CD14-positive monocyte (primary cell): ENCODE measurements around the gene ZP4. TPM values are rescaled to one million over a fixed set of nuclear protein-coding genes. Genes with fewer than 3 reads are reported as not detected.

ENCODE experiments used
- DNase-seq, 3 donors: peaks; one replicate each; pipeline ENCODE4 v3.0.0-alpha.2; 2011 to 2022
- H2AFZ ChIP-seq: 2 replicates; pipeline ENCODE4 v1.6.0; 2012; ENCODE audit warnings: mild to moderate bottlenecking, low read depth, low read length, inconsistent platforms; ENCODE audit not compliant: insufficient read depth, poor library complexity, severe bottlenecking
- H3K27ac ChIP-seq, 2 donors: 1 replicate in 1 of 2; 2 replicates in 1 of 2; pipeline ENCODE4 v1.5.1; 2012 to 2013; ENCODE audit warnings: low read length in 2 of 2, control low read depth in 1 of 2, inconsistent platforms in 1 of 2, low read depth in 1 of 2, mild to moderate bottlenecking in 1 of 2
- H3K27me3 ChIP-seq, 2 donors: one replicate each; pipeline versions ENCODE4 v1.6.0 to v1.6.1; 2011 to 2013; ENCODE audit warnings: low read length in 2 of 2; ENCODE audit not compliant: control insufficient read depth in 2 of 2, insufficient read depth in 2 of 2
- H3K36me3 ChIP-seq, 2 donors: replicated peaks in 1 of 2; 1 replicate in 1 of 2; 2 replicates in 1 of 2; pipeline versions ENCODE4 v1.5.1 to v1.6.1; 2012 to 2013; ENCODE audit warnings: low read length in 2 of 2, control low read depth in 1 of 2, inconsistent platforms in 1 of 2, mild to moderate bottlenecking in 1 of 2; ENCODE audit not compliant: insufficient read depth in 2 of 2, control insufficient read depth in 1 of 2
- H3K4me1 ChIP-seq, 2 donors: 1 replicate in 1 of 2; 2 replicates in 1 of 2; pipeline versions ENCODE4 v1.5.1 to v1.6.1; 2012 to 2013; ENCODE audit warnings: low read length in 2 of 2, control low read depth in 1 of 2, inconsistent platforms in 1 of 2, mild to moderate bottlenecking in 1 of 2, moderate library complexity in 1 of 2; ENCODE audit not compliant: insufficient read depth in 2 of 2, control insufficient read depth in 1 of 2
- H3K4me2 ChIP-seq: replicated peaks from 2 replicates; pipeline ENCODE3; 2012; ENCODE audit warnings: low read length, moderate library complexity, mild to moderate bottlenecking; ENCODE audit not compliant: poor library complexity, severe bottlenecking; ENCODE audit errors: extremely low read depth
- H3K4me3 ChIP-seq, 3 experiments: fragments of 200-600 bp in 1 of 3; sonication (generic) in 1 of 3; replicated peaks in 1 of 3; 1 replicate in 2 of 3; 2 replicates in 1 of 3; pipeline ENCODE4 v1.5.1; 2011 to 2013; ENCODE audit warnings: low read length in 3 of 3, mild to moderate bottlenecking in 3 of 3, control low read depth in 2 of 3, low read depth in 2 of 3, inconsistent platforms in 1 of 3, moderate library complexity in 1 of 3
- H3K79me2 ChIP-seq: 2 replicates; pipeline ENCODE4 v1.6.0; 2012; ENCODE audit warnings: mild to moderate bottlenecking, control low read depth, inconsistent platforms, low read length, moderate library complexity; ENCODE audit not compliant: insufficient read depth
- H3K9ac ChIP-seq: 2 replicates; pipeline ENCODE4 v1.6.0; 2017; ENCODE audit warnings: low read length, mild to moderate bottlenecking; ENCODE audit not compliant: insufficient read depth, poor library complexity, severe bottlenecking
- H3K9me3 ChIP-seq, 2 donors: replicated peaks in 1 of 2; 1 replicate in 1 of 2; 2 replicates in 1 of 2; pipeline versions ENCODE4 v1.5.1 to v1.6.1; 2012 to 2013; ENCODE audit warnings: low read length in 2 of 2, control low read depth in 1 of 2; ENCODE audit not compliant: control insufficient read depth in 1 of 2, insufficient read depth in 1 of 2
- H4K20me1 ChIP-seq: 2 replicates; pipeline ENCODE4 v1.6.0; 2012; ENCODE audit warnings: mild to moderate bottlenecking, low read length, control low read depth, moderate library complexity; ENCODE audit not compliant: insufficient read depth
- H3K27ac Mint-ChIP-seq, 7 donors: one replicate each; pipeline ENCODE4 v1.8.0; 2020; ENCODE audit warnings: mild to moderate bottlenecking in 7 of 7, mixed read lengths in 7 of 7, moderate library complexity in 6 of 7, inconsistent platforms in 2 of 7
- H3K27me3 Mint-ChIP-seq, 3 donors: one replicate each; pipeline ENCODE4 v1.8.0; 2021 to 2022; ENCODE audit warnings: low read depth in 3 of 3, mild to moderate bottlenecking in 3 of 3, mixed read lengths in 3 of 3, moderate library complexity in 3 of 3, inconsistent platforms in 1 of 3
- H3K36me3 Mint-ChIP-seq, 2 donors: one replicate each; pipeline ENCODE4 v1.8.0; 2020; ENCODE audit warnings: mixed read lengths in 2 of 2, inconsistent platforms in 1 of 2, mild to moderate bottlenecking in 1 of 2
- H3K4me1 Mint-ChIP-seq: one replicate; pipeline ENCODE4 v1.8.0; 2020; ENCODE audit warnings: mild to moderate bottlenecking, mixed read lengths
- H3K4me3 Mint-ChIP-seq, 2 donors: one replicate each; pipeline ENCODE4 v1.8.0; 2020; ENCODE audit warnings: mild to moderate bottlenecking in 2 of 2, mixed read lengths in 2 of 2, moderate library complexity in 1 of 2
- H3K9me3 Mint-ChIP-seq, 7 donors: one replicate each; pipeline ENCODE4 v1.8.0; 2020 to 2022; ENCODE audit warnings: mixed read lengths in 7 of 7, mild to moderate bottlenecking in 6 of 7, moderate library complexity in 6 of 7, inconsistent platforms in 2 of 7
- WGBS: methylation state at CpG from one replicate; pipeline ENCODE4 v1.1.5; 2013; ENCODE audit warnings: missing lambda C conversion rate; ENCODE audit not compliant: insufficient coverage; 5-methylcytosine and 5-hydroxymethylcytosine counted together
- intact Hi-C, 2 donors: fragments of 100-400 bp; cut with micrococcal nuclease; formaldehyde crosslinking; loops; one replicate each; pipeline versions ENCODE4 v1.15.0 to v1.15.1; 2023
- polyA plus RNA-seq, 3 donors: library from polyadenylated mRNA; depleted of rRNA in 1 of 3; unstranded in 2 of 3; stranded (reverse) in 1 of 3; fragments of 300-500 nt in 2 of 3; fragments of >200 nt in 1 of 3; fragmentation: Illumina TruSeq in 2 of 3; gene quantifications; 1 replicate in 2 of 3; 2 replicates in 1 of 3; pipeline ENCODE4 v1.2.3, GENCODE V29; 2012 to 2021
- TF ChIP-seq, protein P1 (sequence below): fragments of 200-600 bp; IDR thresholded peaks from one replicate; pipeline ENCODE4 v1.8.0; 2022; ENCODE audit warnings: antibody characterized with exemption, mild to moderate bottlenecking

The ZP4 gene
- polyA plus RNA-seq, 3 donors: not detected

DNA sequence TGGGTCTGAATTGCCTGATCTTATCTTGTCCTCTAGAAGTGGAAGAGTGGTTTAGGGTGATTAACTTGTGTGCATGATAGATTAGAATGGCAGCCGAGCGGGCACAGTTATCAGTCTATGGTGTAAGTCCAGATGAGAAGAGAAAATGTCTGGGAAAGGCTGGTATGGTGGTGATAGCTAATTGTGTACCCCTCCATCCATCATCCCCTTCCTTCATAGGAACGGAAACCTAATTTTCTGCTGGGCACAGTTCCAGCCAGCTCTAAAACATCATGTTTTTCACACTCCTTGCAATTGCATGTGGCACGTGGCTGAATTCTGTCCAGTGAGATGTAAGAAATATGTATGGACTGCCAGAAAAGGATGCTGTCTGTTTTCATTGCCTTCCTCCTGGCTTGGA, 40.9 kb upstream of the ZP4 start:
- no peaks in the 10 kb centered on the region for H3K27me3 ChIP-seq
- no peaks in the 10 kb centered on the region for H3K36me3 Mint-ChIP-seq
- H3K9me3 Mint-ChIP-seq: peaks cover 2 to 16% (median 9%) of the 10 kb centered on the region in 7 donors
- no peaks in the 10 kb centered on the region for H3K79me2 ChIP-seq
- no peak overlapping the region for H3K27ac Mint-ChIP-seq
- intact Hi-C loops: no loop called here
- H2AFZ ChIP-seq: no peak overlapping the region
- H3K4me1 ChIP-seq: no peaks in the 10 kb centered on the region
- peaks cover 7 to 9% of the 10 kb centered on the region in 2 donors for H3K9me3 ChIP-seq
- no peak overlapping the region for H3K4me3 ChIP-seq
- DNase-seq: no peak
- H3K27me3 Mint-ChIP-seq: peaks cover 0 to 3% (median 0%) of the 10 kb centered on the region in 3 donors
- no peak overlapping the region for H3K27ac ChIP-seq
- no peak overlapping the region for H3K4me3 Mint-ChIP-seq
- WGBS: no CpG with 5 or more reads among the region's 4 CpGs
- H4K20me1 ChIP-seq: no peaks in the 10 kb centered on the region
- H3K36me3 ChIP-seq: no peaks in the 10 kb centered on the region
- H3K9ac ChIP-seq: no peak overlapping the region
- TF ChIP-seq, protein P1, sequence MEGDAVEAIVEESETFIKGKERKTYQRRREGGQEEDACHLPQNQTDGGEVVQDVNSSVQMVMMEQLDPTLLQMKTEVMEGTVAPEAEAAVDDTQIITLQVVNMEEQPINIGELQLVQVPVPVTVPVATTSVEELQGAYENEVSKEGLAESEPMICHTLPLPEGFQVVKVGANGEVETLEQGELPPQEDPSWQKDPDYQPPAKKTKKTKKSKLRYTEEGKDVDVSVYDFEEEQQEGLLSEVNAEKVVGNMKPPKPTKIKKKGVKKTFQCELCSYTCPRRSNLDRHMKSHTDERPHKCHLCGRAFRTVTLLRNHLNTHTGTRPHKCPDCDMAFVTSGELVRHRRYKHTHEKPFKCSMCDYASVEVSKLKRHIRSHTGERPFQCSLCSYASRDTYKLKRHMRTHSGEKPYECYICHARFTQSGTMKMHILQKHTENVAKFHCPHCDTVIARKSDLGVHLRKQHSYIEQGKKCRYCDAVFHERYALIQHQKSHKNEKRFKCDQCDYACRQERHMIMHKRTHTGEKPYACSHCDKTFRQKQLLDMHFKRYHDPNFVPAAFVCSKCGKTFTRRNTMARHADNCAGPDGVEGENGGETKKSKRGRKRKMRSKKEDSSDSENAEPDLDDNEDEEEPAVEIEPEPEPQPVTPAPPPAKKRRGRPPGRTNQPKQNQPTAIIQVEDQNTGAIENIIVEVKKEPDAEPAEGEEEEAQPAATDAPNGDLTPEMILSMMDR: no peak
- no peaks in the 10 kb centered on the region for H3K4me1 Mint-ChIP-seq
- no peak overlapping the region for H3K4me2 ChIP-seq

DNA sequence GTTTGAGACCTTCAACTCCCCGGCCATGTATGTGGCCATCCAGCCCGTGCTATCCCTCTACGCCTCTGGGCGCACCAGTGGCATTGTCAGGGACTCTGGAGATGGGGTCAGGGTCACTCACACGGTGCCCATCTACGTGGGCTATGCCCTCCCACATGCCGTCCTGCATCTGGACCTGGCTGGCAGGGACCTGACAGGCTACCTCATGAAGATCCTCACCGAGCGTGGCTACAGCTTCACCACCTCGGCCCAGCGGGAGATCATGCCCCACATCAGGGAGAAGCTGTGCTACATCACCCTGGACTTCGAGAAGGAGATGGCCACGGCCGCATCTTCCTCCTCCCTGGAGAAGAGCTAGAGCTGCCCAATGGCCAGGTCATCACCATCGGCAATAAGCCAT, 36.5 kb upstream of the ZP4 start:
- H3K27ac Mint-ChIP-seq: no peak overlapping the region
- Histone ChIP-seq H3K27me3 (no peaks in the 10 kb centered on the region), H3K4me1 (no peaks in the 10 kb centered on the region), H3K9me3 (peaks cover 7 to 10% of the 10 kb centered on the region in 2 donors), H3K79me2 (no peaks in the 10 kb centered on the region), H4K20me1 (no peaks in the 10 kb centered on the region), H3K27ac (no peak overlapping the region), H3K4me2 (no peak overlapping the region), H3K4me3 (no peak overlapping the region), H2AFZ (no peak overlapping the region), H3K9ac (no peak overlapping the region), H3K36me3 (no peaks in the 10 kb centered on the region)
- no peak for DNase-seq
- no peaks in the 10 kb centered on the region for H3K36me3 Mint-ChIP-seq
- no peaks in the 10 kb centered on the region for H3K4me1 Mint-ChIP-seq
- intact Hi-C loops: no loop called here
- peaks cover 3 to 12% (median 7%) of the 10 kb centered on the region in 7 donors for H3K9me3 Mint-ChIP-seq
- no peak overlapping the region for H3K4me3 Mint-ChIP-seq
- TF ChIP-seq, protein P1: no peak
- H3K27me3 Mint-ChIP-seq: peaks cover 0 to 3% (median 0%) of the 10 kb centered on the region in 3 donors
- WGBS: 98% methylated on average over 15 of the region's 15 CpGs
